ENCODE results near the gene DSG1.

GRCh38 chr18:31278609-31279071, 39.3 kb upstream of the DSG1 start:
- no peak for TF ChIP-seq POLR2A (IDR thresholded peaks at IDR 0.05)
- no peak for TF ChIP-seq POLR2AphosphoS5 (IDR thresholded peaks at IDR 0.05)
- no peak for TF ChIP-seq CTCF (IDR thresholded peaks at IDR 0.05)

Data from upper lobe of left lung (tissue), 4 donors.